MM.1S (cell line): ENCODE results near the gene ZNF549.

Source experiments
- CTCF ChIP-seq: fragments of 300-600 bp; sonication (generic); IDR thresholded peaks from 2 replicates; pipeline ENCODE4 v1.5.1; 2016; ENCODE audit warnings: antibody characterized with exemption, low read length, mixed read lengths
- EZH2 ChIP-seq: fragments of 300-600 bp; sonication (generic); optimal IDR thresholded peaks from 2 replicates; pipeline ENCODE3; 2017; ENCODE audit warnings: low read depth, mild to moderate bottlenecking, antibody characterized with exemption, low read length, mixed read lengths
- EZH2phosphoT487 ChIP-seq: fragments of 300-600 bp; sonication (generic); IDR thresholded peaks from 2 replicates; pipeline ENCODE4 v1.6.1; 2018; ENCODE audit warnings: antibody characterized with exemption, low read length

GRCh38 chr19:57599377-57599760 is 72.2 kb downstream of the ZNF549 start:
- TF ChIP-seq CTCF (no peak), EZH2phosphoT487 (no peak), EZH2 (no peak)
